K562 (cell line): Measurements from ENCODE around the gene GRAPL. TPM values are rescaled to one million over a fixed set of nuclear protein-coding genes. Genes with fewer than 3 reads are reported as not detected.
"Not testable (repeated sequence)": the region's sequence is repeated elsewhere in the genome, so short reads cannot be mapped to it uniquely, and the experiment has no call there.

Source experiments
- ATAC-seq: fragments of 200-7000 bp; cut with Tn5 transposase; 3 replicates; pipeline ENCODE4 v1.9.1; 2020; ENCODE audit warnings: moderate library complexity
- BruUV-seq: library from RNA; stranded (reverse); fragments of 400-500 nt; replicated peaks from 2 replicates; lab custom pipeline; 2021; lab: Mats Ljungman, UMichigan
- CTCF ChIA-PET: fragments of 300-600 bp; formaldehyde crosslinking; extraction: SDS; loops from one replicate; lab custom pipeline; 2021; ENCODE audit warnings: low intra/inter-chr PET ratio; lab: Yijun Ruan, JAX
- POLR2A ChIA-PET: fragments of 300-600, 350-650 bp; sonication (Branson Sonifier 250); formaldehyde crosslinking; extraction: SDS; loops from one replicate; lab custom pipeline; 2021; ENCODE audit warnings: antibody characterized with exemption, inconsistent platforms; lab: Yijun Ruan, JAX
- DNase-seq, 4 experiments: peaks; one replicate each; pipeline versions ENCODE4 v3.0.0 to v3.0.0-alpha.2; 2011 to 2018; ENCODE audit warnings: low spot score in 3 of 4, mixed read lengths in 3 of 4; ENCODE audit errors: extremely low read depth in 1 of 4
- FAIRE-seq: peaks from 2 replicates; lab custom pipeline; 2011; peaks lifted over from hg19 to GRCh38; lab: Jason Lieb, UNC
- H2AFZ ChIP-seq: 2 replicates; pipeline ENCODE4 v1.6.0; 2011; ENCODE audit warnings: low read depth, low read length, control low read depth, inconsistent platforms
- H3K27ac ChIP-seq: fragments of 200-600 bp; 3 replicates; pipeline ENCODE4 v1.8.0; 2011; ENCODE audit warnings: low read depth, mild to moderate bottlenecking, control low read depth, inconsistent platforms, low read length, moderate library complexity, mixed read lengths; ENCODE audit errors: extremely low read depth
- H3K27me3 ChIP-seq, 2 experiments: fragments of 300-600 bp in 1 of 2; 2 replicates in 1 of 2; 3 replicates in 1 of 2; pipeline versions ENCODE4 v1.6.0 to v1.8.0; 2011; ENCODE audit warnings: inconsistent platforms in 2 of 2, low read length in 2 of 2, mild to moderate bottlenecking in 1 of 2, mixed read lengths in 1 of 2, moderate library complexity in 1 of 2; ENCODE audit not compliant: control insufficient read depth in 2 of 2, insufficient read depth in 2 of 2
- H3K36me3 ChIP-seq: fragments of 300-600 bp; 3 replicates; pipeline ENCODE4 v1.8.0; 2011; ENCODE audit warnings: mild to moderate bottlenecking, low read length, inconsistent platforms; ENCODE audit not compliant: control insufficient read depth, insufficient read depth
- H3K4me1 ChIP-seq, 2 experiments: fragments of 200-600 bp in 1 of 2; replicated peaks in 1 of 2; 2 replicates in 1 of 2; 3 replicates in 1 of 2; pipeline versions ENCODE4 v1.5.1 to v1.8.0; 2011; ENCODE audit warnings: inconsistent platforms in 2 of 2, low read length in 2 of 2, mild to moderate bottlenecking in 1 of 2, mixed read lengths in 1 of 2, moderate library complexity in 1 of 2; ENCODE audit not compliant: control insufficient read depth in 2 of 2, insufficient read depth in 2 of 2
- H3K4me2 ChIP-seq: 2 replicates; pipeline ENCODE4 v1.6.1; 2011; ENCODE audit warnings: low read length, control low read depth, inconsistent platforms, mixed read lengths; ENCODE audit not compliant: insufficient read depth
- H3K4me3 ChIP-seq: fragments of 200-600 bp; sonication (generic), shearing (Covaris generic); 2 replicates; pipeline ENCODE4 v1.5.1; 2016; ENCODE audit warnings: control low read depth, inconsistent platforms
- H3K79me2 ChIP-seq: fragments of 200-600 bp; 3 replicates; pipeline ENCODE4 v1.8.0; 2011; ENCODE audit warnings: low read length, inconsistent platforms; ENCODE audit not compliant: control insufficient read depth, insufficient read depth
- H3K9ac ChIP-seq, 2 experiments: 2 replicates each; pipeline versions ENCODE4 v1.6.0 to v1.6.1; 2011; ENCODE audit warnings: low read depth in 2 of 2, low read length in 2 of 2, control low read depth in 1 of 2, inconsistent platforms in 1 of 2, mild to moderate bottlenecking in 1 of 2, mixed read lengths in 1 of 2; ENCODE audit not compliant: insufficient read depth in 1 of 2
- H3K9me1 ChIP-seq: one replicate; pipeline ENCODE4 v1.6.0; 2011; ENCODE audit warnings: inconsistent platforms, mild to moderate bottlenecking, low read length, moderate library complexity; ENCODE audit not compliant: control insufficient read depth, insufficient read depth
- H3K9me3 ChIP-seq: replicated peaks from 2 replicates; pipeline ENCODE4 v1.5.1; 2011; ENCODE audit warnings: low read depth, low read length, inconsistent platforms; ENCODE audit not compliant: control insufficient read depth, insufficient read depth
- H4K20me1 ChIP-seq: replicated peaks from 2 replicates; pipeline ENCODE4 v1.6.1; 2011; ENCODE audit warnings: low read length, inconsistent platforms, mixed read lengths; ENCODE audit not compliant: control insufficient read depth, insufficient read depth
- WGBS: fragments of 100-300 bp; shearing (Covaris generic); methylation state at CpG from one replicate; pipeline ENCODE4 v1.1.6; 2016; ENCODE audit warnings: low coverage, mixed read lengths; ENCODE audit not compliant: insufficient coverage; ENCODE audit errors: missing lambda C conversion rate; 5-methylcytosine and 5-hydroxymethylcytosine counted together
- in situ Hi-C: fragments of 300-500 bp; cut with MboI; formaldehyde crosslinking; loops from 4 replicates; pipeline ENCODE4 v1.15.0; 2018; ENCODE audit warnings: inconsistent platforms, mixed read lengths
- intact Hi-C: fragments of 100-400 bp; cut with micrococcal nuclease; formaldehyde crosslinking; loops from 2 replicates; pipeline ENCODE4 v1.14.2; 2022
- polyA plus RNA-seq, 8 experiments: library from polyadenylated mRNA; depleted of rRNA in 4 of 8; stranded (reverse) in 5 of 8; unstranded in 3 of 8; fragments of >200 nt; fragmentation: Nextera tagmentation in 2 of 8; fragmentation: Illumina TruSeq in 1 of 8; extraction: Ambion mirVana in 2 of 8; extraction: Trizol in 1 of 8; gene quantifications; 2 replicates each; pipeline versions ENCODE4 v1.2.1 to v1.2.3, GENCODE V29; 2011 to 2014; ENCODE audit warnings: inconsistent platforms in 1 of 8, missing spikeins in 1 of 8
- total RNA-seq, 7 experiments: library from RNA; depleted of rRNA in 6 of 7; stranded (reverse); fragments of >200 nt in 6 of 7; fragmentation: Illumina TruSeq in 2 of 7; extraction: Trizol in 2 of 7; gene quantifications; 2 replicates each; pipeline versions ENCODE4 v1.2.1 to v1.2.3, GENCODE V29; 2011 to 2021; ENCODE audit warnings: low replicate concordance in 1 of 7

Gene GRAPL
- total and polyA plus RNA-seq, 9 of the 15 experiments (the other 6 are each of a cell fraction or from before 2014, with no cell fraction given) = 0.22 TPM; not detected in 8

- intact Hi-C loops, CTCF ChIA-PET, H3K27me3 ChIP-seq, H3K27ac ChIP-seq, H3K9me3 ChIP-seq, FAIRE-seq, H3K9ac ChIP-seq, H3K4me1 ChIP-seq, H3K9me1 ChIP-seq, POLR2A ChIA-PET, H4K20me1 ChIP-seq, DNase-seq, H3K4me3 ChIP-seq, H2AFZ ChIP-seq, H3K36me3 ChIP-seq, H3K4me2 ChIP-seq, H3K79me2 ChIP-seq, in situ Hi-C loops: not testable (repeated sequence)
- TSS peak; percentile 86 for BruUV-seq
- ATAC-seq = peak; percentile 88
- WGBS = no CpG with 5 or more reads among the region's 71 CpGs
Measured at GRCh38 chr17:19162384-19163216, 35.2 kb downstream of the GRAPL start.

- intact Hi-C loops, CTCF ChIA-PET, H3K4me3 ChIP-seq, H3K9ac ChIP-seq, DNase-seq, H3K27ac ChIP-seq, H3K4me2 ChIP-seq, in situ Hi-C loops, H3K9me1 ChIP-seq, H3K79me2 ChIP-seq, H3K9me3 ChIP-seq, H4K20me1 ChIP-seq, H3K4me1 ChIP-seq, FAIRE-seq, H2AFZ ChIP-seq, BruUV-seq, POLR2A ChIA-PET, H3K36me3 ChIP-seq, H3K27me3 ChIP-seq: not testable (repeated sequence)
- ATAC-seq = peak; percentile 50
- no CpG with 5 or more reads among the region's 3 CpGs for WGBS
Measured at GRCh38 chr17:19174422-19174821, 47.0 kb downstream of the GRAPL start.

- intact Hi-C loops, H3K9me3 ChIP-seq, CTCF ChIA-PET, H4K20me1 ChIP-seq, H2AFZ ChIP-seq, POLR2A ChIA-PET, FAIRE-seq, BruUV-seq, H3K79me2 ChIP-seq, H3K4me1 ChIP-seq, DNase-seq, H3K36me3 ChIP-seq, in situ Hi-C loops, H3K4me3 ChIP-seq, H3K27ac ChIP-seq, H3K27me3 ChIP-seq, H3K9ac ChIP-seq, H3K9me1 ChIP-seq, H3K4me2 ChIP-seq: not testable (repeated sequence)
- peak; percentile 99 for ATAC-seq
- no CpG with 5 or more reads among the region's 20 CpGs for WGBS
Measured at GRCh38 chr17:19175410-19175809, 48.0 kb downstream of the GRAPL start.
